HG02852 (cell line): Measurements from ENCODE around the gene BCL2L2.

Experiments
- ATAC-seq: cut with Tn5 transposase; IDR thresholded peaks from one replicate; pipeline ENCODE4 v1.9.1; 2021; ENCODE audit warnings: mild to moderate bottlenecking, moderate library complexity; ENCODE audit not compliant: unreplicated experiment

BCL2L2 gene

DNA sequence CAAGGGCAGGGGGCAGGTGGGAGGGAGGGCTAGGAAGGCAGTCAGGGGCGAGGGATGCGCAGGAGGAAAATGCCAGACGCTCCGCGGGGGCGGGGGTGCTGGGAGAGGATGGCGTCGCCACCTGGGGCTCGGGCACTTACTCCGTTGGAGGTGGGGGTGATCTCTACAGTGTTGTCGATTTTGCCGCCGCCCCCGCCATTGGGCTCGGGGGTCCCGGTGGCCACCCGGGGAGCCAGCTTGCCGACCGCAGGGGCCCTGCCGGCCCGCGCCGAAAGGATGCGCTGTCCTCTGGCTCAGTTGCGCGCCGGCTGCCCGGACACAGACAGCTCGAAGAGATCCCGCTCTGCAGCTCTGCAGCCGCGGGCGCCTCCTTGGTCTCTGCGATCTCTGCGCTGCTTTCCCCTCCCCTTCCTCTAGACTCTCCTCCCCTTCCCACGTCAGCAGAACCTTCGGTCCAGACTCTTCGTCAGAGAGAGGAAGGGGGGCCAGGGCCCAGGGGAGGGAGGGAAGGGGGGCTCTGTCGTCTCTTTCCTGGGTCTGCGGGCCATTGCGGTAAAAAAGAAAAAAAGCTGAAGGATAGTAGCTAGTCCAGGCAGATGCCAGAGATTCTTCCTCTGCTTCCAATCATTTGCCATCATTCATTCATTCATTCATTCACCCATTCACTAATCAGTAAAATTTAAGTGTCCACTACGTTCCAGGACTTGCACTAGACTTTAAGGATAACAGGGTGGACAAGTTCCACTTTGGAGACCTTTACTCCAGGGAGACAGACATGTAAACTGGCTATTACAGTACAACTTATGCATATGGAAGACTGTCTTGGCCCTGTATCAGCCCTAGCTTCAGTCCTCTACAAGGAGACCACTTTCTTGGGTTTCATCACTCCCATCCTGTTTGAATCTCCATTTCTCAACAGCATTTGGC, 46.1 kb downstream of the BCL2L2 start, which contains the start of gene SLC22A17:
SLC22A17 (minus strand) TSS at position 382 of the 927 bp plus-strand sequence.
- ATAC-seq, result no peak

DNA sequence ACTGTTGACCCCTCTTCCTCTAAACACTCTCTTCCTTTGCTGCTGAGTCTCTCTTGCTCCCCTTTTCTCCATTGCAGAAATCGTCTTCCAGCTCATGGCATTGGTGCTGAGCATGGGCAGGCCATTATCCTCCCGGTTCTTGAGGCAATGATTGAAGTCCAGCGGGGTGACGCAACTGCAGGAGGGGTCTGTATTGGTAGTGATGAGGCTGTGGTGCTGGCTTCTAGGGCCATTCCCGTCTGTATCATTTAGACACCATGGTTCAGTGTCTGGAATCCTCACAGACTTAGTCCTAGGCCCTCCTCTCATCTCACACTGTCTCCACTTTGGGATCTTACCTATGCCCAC, 46.8 kb downstream of the BCL2L2 start:
- ATAC-seq, result no peak

DNA sequence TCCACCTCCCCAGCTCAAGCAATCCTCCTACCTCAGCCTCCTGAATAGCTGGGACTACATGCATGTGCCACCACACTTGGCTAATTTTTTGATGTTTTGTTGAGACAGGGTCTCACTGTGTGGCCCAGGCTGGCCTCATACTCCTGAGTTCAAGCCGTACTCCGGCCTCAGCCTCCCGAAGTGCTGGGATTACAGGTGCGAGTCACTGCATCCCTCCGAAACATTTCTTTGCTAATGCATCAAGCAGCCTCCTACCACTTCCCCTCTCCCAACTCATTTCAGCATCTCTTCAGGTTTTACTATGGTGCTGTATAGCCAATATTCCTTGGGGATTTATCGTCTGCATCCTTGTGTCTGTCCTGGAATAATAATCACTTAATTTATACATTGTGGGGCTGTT, 48.4 kb downstream of the BCL2L2 start:
- ATAC-seq, result no peak

DNA sequence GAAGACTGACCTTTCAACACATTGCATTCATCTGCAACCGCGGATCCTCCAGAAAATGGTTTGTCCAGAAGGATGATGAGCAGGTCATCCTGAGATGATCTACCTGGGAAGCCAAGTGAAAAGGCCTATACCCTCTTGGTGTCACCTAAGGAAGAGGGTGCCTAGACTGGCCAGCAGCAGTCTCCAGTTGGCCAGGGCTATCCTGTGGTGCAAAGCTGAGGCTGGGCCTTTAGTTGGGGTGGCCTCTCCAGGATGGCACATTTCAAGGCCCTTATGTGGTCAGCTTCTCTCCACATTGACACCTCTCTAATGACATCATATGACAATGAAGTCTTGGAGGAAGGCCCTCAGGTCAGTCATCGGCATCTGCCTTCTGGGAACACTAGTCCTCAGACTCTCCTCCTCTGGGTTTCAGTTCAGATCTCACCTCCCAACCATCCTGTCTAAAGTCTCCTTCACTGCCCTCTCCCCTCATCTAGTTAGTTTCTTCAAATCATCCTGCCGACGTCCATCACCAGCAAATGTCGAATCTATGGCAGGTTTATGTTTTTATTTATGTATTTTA, 49.3 kb downstream of the BCL2L2 start:
- no peak for ATAC-seq

DNA sequence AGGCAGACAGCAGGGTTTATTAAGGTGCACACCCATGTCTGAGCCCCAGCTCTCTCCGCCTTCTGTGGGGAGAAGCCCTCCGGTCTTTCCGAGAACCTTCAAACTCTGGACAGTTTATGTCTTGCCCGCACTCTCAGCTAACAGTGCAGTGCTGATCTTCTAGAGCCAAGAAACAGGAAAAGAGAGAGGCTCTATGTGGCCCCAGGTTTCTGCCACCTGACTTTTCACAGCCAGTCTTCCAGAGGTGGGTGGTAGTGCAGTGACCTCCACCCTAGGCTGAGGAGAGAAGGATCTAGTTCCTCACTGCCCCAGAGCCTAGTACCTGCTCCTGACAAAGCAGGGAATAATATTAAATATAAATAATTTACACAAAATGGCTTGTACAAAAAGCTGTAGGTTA, 50.0 kb downstream of the BCL2L2 start:
- no peak for ATAC-seq

DNA sequence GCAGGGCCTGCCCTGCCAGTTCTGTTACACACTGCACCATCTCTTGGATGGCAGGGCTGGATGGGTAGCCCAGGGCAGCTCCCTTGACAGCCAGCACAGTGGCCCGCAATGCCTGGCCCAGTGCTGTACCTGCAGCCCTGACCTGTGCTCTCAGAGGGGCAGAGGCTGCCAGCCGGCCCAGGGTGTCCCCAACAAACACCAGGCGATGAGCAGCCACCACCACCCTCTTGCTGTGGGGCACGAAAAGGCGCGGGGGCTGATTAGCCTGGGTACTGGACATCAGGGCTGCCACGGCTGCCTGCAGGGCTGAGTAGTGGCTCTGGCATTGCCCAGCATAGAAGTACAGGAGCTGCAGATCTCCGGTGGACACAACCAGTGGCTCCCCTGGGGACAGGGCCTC, 50.6 kb downstream of the BCL2L2 start:
- ATAC-seq, result no peak

DNA sequence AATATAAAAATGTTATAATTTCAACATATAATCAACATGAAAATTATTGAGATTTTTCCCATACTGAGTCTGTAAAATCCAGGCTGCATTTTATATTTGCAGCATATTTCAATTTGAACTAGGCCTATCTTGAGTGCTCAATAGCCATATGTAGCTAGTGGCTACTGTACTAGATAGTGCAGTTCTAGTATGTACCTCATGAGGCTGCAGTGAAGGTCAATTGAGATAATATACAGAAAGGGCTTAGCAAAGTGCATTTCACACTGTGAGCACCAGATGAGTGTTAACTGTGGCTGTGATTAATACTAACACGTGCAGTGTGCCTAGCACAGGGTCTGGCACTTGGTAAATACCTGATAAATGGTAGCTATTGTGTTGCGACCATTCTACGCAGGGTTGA, 51.4 kb downstream of the BCL2L2 start:
- no peak for ATAC-seq

DNA sequence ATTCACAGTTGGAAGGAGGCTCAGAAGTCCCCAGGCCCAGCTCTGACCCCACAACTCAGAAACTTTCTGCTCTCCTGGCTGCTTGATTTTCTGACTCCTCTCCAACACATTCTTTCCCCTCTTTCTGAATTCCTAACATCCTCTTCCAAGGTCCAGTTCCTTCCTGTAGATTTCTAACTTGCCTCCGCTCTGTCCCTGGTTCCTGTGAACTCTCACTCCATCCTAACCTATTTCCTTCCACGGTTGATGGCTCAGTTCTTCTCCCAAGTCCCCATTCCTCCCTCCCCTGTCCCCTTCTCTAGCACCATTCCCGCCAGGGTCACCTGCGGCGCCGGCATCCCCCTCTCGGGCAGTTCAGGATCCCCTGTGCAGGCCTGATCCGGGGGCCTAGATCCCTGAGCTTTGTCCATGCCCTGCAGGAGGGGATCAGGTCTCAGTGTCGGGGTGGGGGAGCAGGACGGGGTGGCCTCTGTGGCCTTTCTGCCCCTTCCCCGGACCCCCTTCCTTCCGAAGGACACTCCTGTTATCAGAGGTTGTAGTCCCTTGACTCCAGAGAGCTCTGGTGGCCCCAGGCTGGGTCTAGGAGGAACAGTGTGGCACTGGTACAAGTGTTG, 52.0 kb downstream of the BCL2L2 start:
- ATAC-seq, result no peak

DNA sequence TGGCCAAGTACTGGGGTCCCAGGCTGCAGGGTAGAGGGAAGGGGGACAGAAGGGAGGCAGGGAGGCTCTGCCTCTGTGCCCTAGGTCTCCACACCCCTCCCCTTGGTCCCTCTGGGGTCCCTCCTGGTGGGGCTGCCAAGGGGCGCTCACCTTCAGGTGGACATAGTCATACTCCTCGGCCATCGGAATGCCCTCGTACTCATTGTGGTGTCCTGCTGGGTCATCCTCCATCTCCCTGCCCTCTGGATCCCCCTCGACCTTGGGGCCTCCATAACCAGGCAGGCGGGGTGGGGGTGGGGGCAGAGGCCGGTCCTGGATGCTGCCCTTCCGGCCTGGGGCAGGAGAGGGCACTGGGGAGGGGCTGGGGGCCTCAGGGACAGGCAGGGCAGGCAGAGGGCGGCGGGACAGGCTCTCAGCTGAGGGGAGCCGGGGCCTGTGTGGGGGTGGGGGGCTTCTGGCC, 52.6 kb downstream of the BCL2L2 start:
- ATAC-seq, result no peak

DNA sequence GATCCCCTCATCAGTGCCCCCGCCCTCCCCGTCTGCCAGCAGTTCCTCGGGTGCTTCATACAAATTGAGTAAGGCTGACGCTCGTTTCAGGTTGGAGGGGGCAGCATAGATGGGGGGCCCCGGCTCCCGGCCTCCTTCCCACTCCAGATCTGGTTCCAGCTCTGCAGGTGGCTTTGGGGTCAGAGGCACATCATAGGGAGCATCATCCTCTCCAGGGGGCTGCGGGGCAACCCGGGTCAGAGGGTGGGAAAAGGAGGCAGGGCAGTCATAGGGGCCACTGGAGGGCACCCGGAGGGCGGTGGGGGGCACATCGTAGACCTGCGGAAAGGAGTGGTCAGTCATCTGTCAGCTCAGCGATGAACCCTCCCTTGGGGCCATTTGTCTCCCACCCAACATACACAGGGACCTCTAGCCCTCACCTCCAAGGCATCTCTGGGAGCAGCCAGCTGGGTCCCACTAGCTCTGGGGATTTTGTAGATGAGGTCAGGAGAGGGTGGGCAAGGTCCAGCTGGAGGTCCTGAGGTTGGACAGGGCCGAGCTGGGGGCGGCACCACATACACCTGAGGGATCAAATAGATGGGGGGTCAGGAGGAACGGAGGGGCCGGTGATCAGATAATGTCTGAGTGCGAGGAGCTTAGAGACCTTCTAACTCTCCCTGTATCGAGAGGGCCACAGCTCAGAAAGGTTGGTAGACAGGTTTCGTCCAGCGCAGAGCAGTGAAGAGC, 53.3 kb downstream of the BCL2L2 start:
- no peak for ATAC-seq

DNA sequence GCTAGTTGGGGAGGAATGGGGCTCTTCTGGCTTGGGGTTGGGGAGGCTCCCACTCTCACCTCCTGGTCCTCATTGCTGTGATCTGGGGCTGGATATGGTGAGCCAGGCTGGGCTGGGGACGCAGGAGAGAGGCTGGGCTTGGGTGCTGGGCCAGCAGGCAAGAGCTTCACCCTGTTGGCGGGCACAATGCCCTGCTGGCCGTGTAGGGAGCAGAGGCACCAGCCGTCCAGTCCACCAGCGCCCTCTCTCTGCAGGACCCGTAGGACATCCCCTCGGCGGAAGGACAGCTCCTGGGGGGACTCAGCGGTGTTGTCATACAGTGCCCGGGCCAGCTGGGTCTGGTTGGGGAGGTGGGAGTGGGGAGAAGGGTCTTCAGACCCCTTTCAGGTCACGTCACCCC, 53.9 kb downstream of the BCL2L2 start:
- ATAC-seq, result no peak

DNA sequence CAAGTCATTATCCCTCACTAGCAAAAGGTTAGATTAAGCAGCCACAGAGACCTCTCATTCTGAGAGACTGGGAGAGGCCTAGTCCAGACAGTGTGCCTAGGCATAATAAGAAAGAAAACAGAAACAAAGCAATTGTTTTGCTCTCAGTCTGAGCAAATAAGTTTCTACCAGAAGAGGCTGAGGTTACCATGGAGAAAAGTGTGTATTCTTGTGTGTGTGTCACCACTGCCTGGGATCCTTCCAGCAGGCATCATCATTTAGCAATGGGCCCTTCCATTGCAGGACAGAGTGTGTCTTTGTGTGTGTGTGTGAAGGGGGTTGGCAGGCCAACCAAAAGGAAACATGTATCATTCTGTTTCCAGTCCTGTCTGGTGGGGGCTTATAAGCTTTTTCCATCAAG, 54.7 kb downstream of the BCL2L2 start:
- ATAC-seq, result peak; percentile 69
